Suprapubic skin (tissue), 4 donors: Measurements from ENCODE around the gene C3orf22.

Experiments used
- EP300 ChIP-seq: sonication (generic); formaldehyde crosslinking; IDR thresholded peaks from one replicate; pipeline ENCODE4 v1.6.1; 2017; ENCODE audit warnings: antibody characterized with exemption
- POLR2A ChIP-seq, 2 donors: fragments of 450-650 bp; IDR thresholded peaks; one replicate each; pipeline ENCODE4 v1.6.1; 2017; ENCODE audit warnings: antibody characterized with exemption in 2 of 2, mild to moderate bottlenecking in 2 of 2, moderate library complexity in 2 of 2
- POLR2AphosphoS5 ChIP-seq, 3 donors: sonication (generic); formaldehyde crosslinking; IDR thresholded peaks; one replicate each; pipeline ENCODE4 v1.6.1; 2017; ENCODE audit warnings: antibody characterized with exemption in 3 of 3
- TF ChIP-seq, protein P1 (sequence below), 2 donors: fragments of 200-600 bp in 1 of 2; fragments of 450-650 bp in 1 of 2; sonication (generic) in 1 of 2; IDR thresholded peaks; one replicate each; pipeline ENCODE4 v1.5.1; 2016 to 2019; ENCODE audit warnings: antibody characterized with exemption in 2 of 2, mild to moderate bottlenecking in 1 of 2, moderate library complexity in 1 of 2

DNA sequence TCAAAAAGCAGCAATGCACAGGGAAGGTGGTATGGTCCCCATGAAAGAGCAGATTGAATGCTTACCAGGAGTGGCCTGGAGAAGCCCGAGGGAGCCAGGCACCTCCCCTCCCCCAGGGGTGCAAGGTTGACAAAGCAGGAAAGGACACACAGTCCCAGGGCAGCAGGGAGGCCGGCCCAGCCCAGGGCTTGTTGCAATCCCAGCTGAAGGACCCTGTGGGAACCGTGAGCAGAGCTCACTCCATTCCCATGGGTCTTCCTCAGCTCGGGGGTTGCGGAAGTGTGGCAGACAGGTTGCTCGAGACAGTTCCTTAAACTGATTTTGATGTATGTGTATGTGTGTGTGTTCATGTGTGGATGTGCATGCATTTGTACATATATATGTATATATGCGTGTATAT lies 57.0 kb downstream of the C3orf22 start:
- TF ChIP-seq, protein P1, sequence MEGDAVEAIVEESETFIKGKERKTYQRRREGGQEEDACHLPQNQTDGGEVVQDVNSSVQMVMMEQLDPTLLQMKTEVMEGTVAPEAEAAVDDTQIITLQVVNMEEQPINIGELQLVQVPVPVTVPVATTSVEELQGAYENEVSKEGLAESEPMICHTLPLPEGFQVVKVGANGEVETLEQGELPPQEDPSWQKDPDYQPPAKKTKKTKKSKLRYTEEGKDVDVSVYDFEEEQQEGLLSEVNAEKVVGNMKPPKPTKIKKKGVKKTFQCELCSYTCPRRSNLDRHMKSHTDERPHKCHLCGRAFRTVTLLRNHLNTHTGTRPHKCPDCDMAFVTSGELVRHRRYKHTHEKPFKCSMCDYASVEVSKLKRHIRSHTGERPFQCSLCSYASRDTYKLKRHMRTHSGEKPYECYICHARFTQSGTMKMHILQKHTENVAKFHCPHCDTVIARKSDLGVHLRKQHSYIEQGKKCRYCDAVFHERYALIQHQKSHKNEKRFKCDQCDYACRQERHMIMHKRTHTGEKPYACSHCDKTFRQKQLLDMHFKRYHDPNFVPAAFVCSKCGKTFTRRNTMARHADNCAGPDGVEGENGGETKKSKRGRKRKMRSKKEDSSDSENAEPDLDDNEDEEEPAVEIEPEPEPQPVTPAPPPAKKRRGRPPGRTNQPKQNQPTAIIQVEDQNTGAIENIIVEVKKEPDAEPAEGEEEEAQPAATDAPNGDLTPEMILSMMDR (IDR thresholded peaks at IDR 0.05) = no peak
- TF ChIP-seq POLR2AphosphoS5 (IDR thresholded peaks at IDR 0.05) = no peak
- no peak for TF ChIP-seq POLR2A (IDR thresholded peaks at IDR 0.05)
- no peak for TF ChIP-seq EP300
